ENCODE data around the gene LYL1. TPM values are rescaled to one million over a fixed set of nuclear protein-coding genes. Genes with fewer than 3 reads are reported as not detected.

LYL1 gene
- total RNA-seq, 2 donors from 2014 or later = 3.6 to 4.5 TPM

- Histone ChIP-seq H3K27me3 (no peaks in the 10 kb centered on the region), H3K4me1 (peaks cover 18% of the 10 kb centered on the region), H3K4me3 (no peak overlapping the region), H3K36me3 (no peaks in the 10 kb centered on the region), H3K9ac (ENCODE audit: low read depth in 2 of 2, low read length in 2 of 2) (peak overlapping the region in 1 of 2 donors; percentile 21), H3K9me3 (no peaks in the 10 kb centered on the region), H3K27ac (no peak overlapping the region)
- no peak for TF ChIP-seq CTCF (IDR thresholded peaks at IDR 0.05)
- DNase-seq = no peak
- intact Hi-C loops (cut with DNase I) = no loop called here
These were observed 26.3 kb downstream of the LYL1 start for GRCh38 chr19:13076320-13076719.

GRCh38 chr19:13074378-13074777 is 28.3 kb downstream of the LYL1 start:
- no peaks in the 10 kb centered on the region for H3K36me3 ChIP-seq

GRCh38 chr19:13073263-13073662 is 29.4 kb downstream of the LYL1 start:
- no peak for TF ChIP-seq CTCF (IDR thresholded peaks at IDR 0.05)
- no peak overlapping the region for H3K9ac ChIP-seq (ENCODE audit: low read depth in 2 of 2, low read length in 2 of 2)
- peaks cover 1% of the 10 kb centered on the region for H3K4me1 ChIP-seq
- intact Hi-C loops (cut with DNase I) = no loop called here
- H3K36me3 ChIP-seq = no peaks in the 10 kb centered on the region
- no peak for DNase-seq
- H3K27ac ChIP-seq = no peak overlapping the region
- no peaks in the 10 kb centered on the region for H3K9me3 ChIP-seq
- H3K27me3 ChIP-seq = no peaks in the 10 kb centered on the region
- no peak overlapping the region for H3K4me3 ChIP-seq

More at GRCh38 chr19:13074378-13074777, 28.3 kb downstream of the LYL1 start:
- Histone ChIP-seq H3K9ac (ENCODE audit: low read depth in 2 of 2, low read length in 2 of 2) (no peak overlapping the region), H3K4me3 (no peak overlapping the region), H3K4me1 (peaks cover 13% of the 10 kb centered on the region), H3K27ac (no peak overlapping the region), H3K9me3 (no peaks in the 10 kb centered on the region), H3K27me3 (no peaks in the 10 kb centered on the region)
- no peak for TF ChIP-seq CTCF (IDR thresholded peaks at IDR 0.05)
- DNase-seq = no peak
- intact Hi-C loops (cut with DNase I) = no loop called here

GRCh38 chr19:13072188-13072908 is 30.3 kb downstream of the LYL1 start:
- intact Hi-C loops (cut with DNase I) = no loop called here
- no peak for TF ChIP-seq CTCF (IDR thresholded peaks at IDR 0.05)
- H3K36me3 ChIP-seq = no peaks in the 10 kb centered on the region
- H3K27ac ChIP-seq = no peak overlapping the region
- DNase-seq = no peak
- no peak overlapping the region for H3K4me3 ChIP-seq
- H3K27me3 ChIP-seq = no peaks in the 10 kb centered on the region
- H3K9ac ChIP-seq (ENCODE audit: low read depth in 2 of 2, low read length in 2 of 2) = no peak overlapping the region
- no peaks in the 10 kb centered on the region for H3K9me3 ChIP-seq
- H3K4me1 ChIP-seq = no peaks in the 10 kb centered on the region

GRCh38 chr19:13071444-13072187 is 31.0 kb downstream of the LYL1 start:
- no peaks in the 10 kb centered on the region for H3K36me3 ChIP-seq
- H3K27me3 ChIP-seq = no peaks in the 10 kb centered on the region
- no peak overlapping the region for H3K9ac ChIP-seq (ENCODE audit: low read depth in 2 of 2, low read length in 2 of 2)
- TF ChIP-seq CTCF (IDR thresholded peaks at IDR 0.05) = no peak
- H3K9me3 ChIP-seq = no peaks in the 10 kb centered on the region
- intact Hi-C loops (cut with DNase I) = no loop called here
- H3K4me1 ChIP-seq = no peaks in the 10 kb centered on the region
- H3K27ac ChIP-seq = no peak overlapping the region
- H3K4me3 ChIP-seq = no peak overlapping the region
- DNase-seq = no peak
